Upper lobe of left lung (tissue), 4 donors: Measurements from ENCODE around the gene NOL4L.

ENCODE experiments used
- POLR2A ChIP-seq, 4 donors: fragments of 450-650 bp; IDR thresholded peaks; one replicate each; pipeline ENCODE4 v1.5.1; 2016 to 2017; ENCODE audit warnings: antibody characterized with exemption in 4 of 4, mild to moderate bottlenecking in 2 of 4
- POLR2AphosphoS5 ChIP-seq, 2 donors: sonication (generic); formaldehyde crosslinking; IDR thresholded peaks; one replicate each; pipeline ENCODE4 v1.5.1; 2017; ENCODE audit warnings: antibody characterized with exemption in 2 of 2
- TF ChIP-seq, protein P1 (sequence below), 6 experiments: fragments of 450-650 bp in 4 of 6; fragments of 200-600 bp in 2 of 6; sonication (generic) in 2 of 6; IDR thresholded peaks; one replicate each; pipeline ENCODE4 v1.5.1; 2016 to 2019; ENCODE audit warnings: antibody characterized with exemption in 6 of 6

DNA sequence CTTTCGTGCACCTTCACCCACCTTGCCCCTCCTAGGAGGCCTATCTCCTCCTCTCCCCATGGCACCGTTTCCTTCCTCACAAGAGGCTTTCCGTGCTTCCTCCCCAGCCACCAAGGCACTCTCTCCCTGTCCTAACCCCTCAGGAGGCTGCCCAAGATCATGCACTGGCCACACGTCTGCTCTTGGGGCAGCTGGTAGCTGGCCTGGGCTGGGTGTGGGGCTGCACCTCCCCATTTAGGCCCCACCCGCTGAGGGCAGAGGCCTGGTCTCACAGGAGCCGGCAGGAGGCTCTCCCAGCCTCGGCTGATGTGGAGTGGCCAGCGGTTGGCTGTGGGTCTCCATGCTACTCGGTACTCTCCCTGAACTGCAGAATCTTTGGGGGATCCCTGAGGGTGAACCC lies 13.6 kb downstream of the NOL4L start:
- TF ChIP-seq POLR2A (IDR thresholded peaks at IDR 0.05) (no peak), POLR2AphosphoS5 (IDR thresholded peaks at IDR 0.05) (no peak)
- TF ChIP-seq, protein P1, sequence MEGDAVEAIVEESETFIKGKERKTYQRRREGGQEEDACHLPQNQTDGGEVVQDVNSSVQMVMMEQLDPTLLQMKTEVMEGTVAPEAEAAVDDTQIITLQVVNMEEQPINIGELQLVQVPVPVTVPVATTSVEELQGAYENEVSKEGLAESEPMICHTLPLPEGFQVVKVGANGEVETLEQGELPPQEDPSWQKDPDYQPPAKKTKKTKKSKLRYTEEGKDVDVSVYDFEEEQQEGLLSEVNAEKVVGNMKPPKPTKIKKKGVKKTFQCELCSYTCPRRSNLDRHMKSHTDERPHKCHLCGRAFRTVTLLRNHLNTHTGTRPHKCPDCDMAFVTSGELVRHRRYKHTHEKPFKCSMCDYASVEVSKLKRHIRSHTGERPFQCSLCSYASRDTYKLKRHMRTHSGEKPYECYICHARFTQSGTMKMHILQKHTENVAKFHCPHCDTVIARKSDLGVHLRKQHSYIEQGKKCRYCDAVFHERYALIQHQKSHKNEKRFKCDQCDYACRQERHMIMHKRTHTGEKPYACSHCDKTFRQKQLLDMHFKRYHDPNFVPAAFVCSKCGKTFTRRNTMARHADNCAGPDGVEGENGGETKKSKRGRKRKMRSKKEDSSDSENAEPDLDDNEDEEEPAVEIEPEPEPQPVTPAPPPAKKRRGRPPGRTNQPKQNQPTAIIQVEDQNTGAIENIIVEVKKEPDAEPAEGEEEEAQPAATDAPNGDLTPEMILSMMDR (IDR thresholded peaks at IDR 0.05): no peak
